HT-29 (cell line): ENCODE measurements around the gene IFT122. TPM values are rescaled to one million over a fixed set of nuclear protein-coding genes. Genes with fewer than 3 reads are reported as not detected.

Experiments
- small RNA-seq: library from RNA; depleted of rRNA; stranded (forward); fragments of <200 nt; gene quantifications from one replicate; pipeline ENCODE3, GENCODE V24; 2014
- total RNA-seq: library from RNA; depleted of rRNA; stranded (reverse); fragments of >200 nt; shearing (Covaris generic); gene quantifications from 2 replicates; pipeline ENCODE4 v1.2.3, GENCODE V29; 2014; rRNA removed

Gene IFT122
- total RNA-seq, 1 experiment from 2014 or later, result 24.0 TPM

Small RNA genes within 50 kb of the gene (small RNA-seq; reads per million reads assigned to genes)
- gene SNORA7B, result 14.1 reads per million, percentile 90 among the genes with 10 or more reads in this experiment

Other genes starting within 250 kb of the IFT122 start
- gene COPG1, start 190.6 kb upstream of the IFT122 start, total RNA-seq, result 186 and 190 TPM in 2 replicates
- gene HMCES, start 161.4 kb upstream of the IFT122 start, total RNA-seq, result 58.0 and 63.5 TPM in 2 replicates
- under 0.01 and 0.08 TPM in 2 replicates for gene EFCAB12, start 11.6 kb upstream of the IFT122 start, total RNA-seq
- 19.9 and 21.1 TPM in 2 replicates for gene MBD4, start 276 bp upstream of the IFT122 start, total RNA-seq
- not detected in 2 replicates for gene RHO, start 88.4 kb downstream of the IFT122 start, total RNA-seq
- not detected in 2 replicates for gene H1-8, start 103.0 kb downstream of the IFT122 start, total RNA-seq
- 23.8 and 30.5 TPM in 2 replicates for gene PLXND1, start 166.5 kb downstream of the IFT122 start, total RNA-seq